Stimulated activated CD4-positive, alpha-beta T cell treated with anti-CD3 and anti-CD28 coated beads, Interleukin-1b, Interleukin-23, amount 100 ng/mL, for 24 hours (primary cell): ENCODE data around the gene KASH5.

Experiments
- DNase-seq, 4 experiments: peaks; one replicate each; pipeline ENCODE4 v3.0.0-alpha.2; 2020; ENCODE audit warnings: low read depth in 4 of 4, low spot score in 1 of 4

The KASH5 gene

GRCh38 chr19:49420227-49420626 lies 32.2 kb downstream of the KASH5 start:
- DNase-seq: no peak

- DNase-seq: no peak
These were observed 33.2 kb downstream of the KASH5 start for GRCh38 chr19:49421039-49421877.

- no peak for DNase-seq
These were observed 33.8 kb downstream of the KASH5 start for GRCh38 chr19:49421878-49422202.

GRCh38 chr19:49422407-49423070 lies 34.5 kb downstream of the KASH5 start:
- no peak for DNase-seq

- DNase-seq: no peak
These were observed 35.3 kb downstream of the KASH5 start, which contains the start of gene PTH2 for GRCh38 chr19:49423071-49423984. PTH2 (minus strand) TSS chr19:49423441; CDS start chr19:49423339, 102 bp downstream.

GRCh38 chr19:49423985-49424303 lies 35.9 kb downstream of the KASH5 start:
- DNase-seq: no peak

- DNase-seq: no peak
These were observed 37.1 kb downstream of the KASH5 start, which contains the start of gene GFY for GRCh38 chr19:49425178-49425577. GFY (plus strand) TSS chr19:49425388; CDS start chr19:49426431, 1,043 bp downstream.

GRCh38 chr19:49425922-49426592 lies 38.0 kb downstream of the KASH5 start:
- DNase-seq: no peak

GRCh38 chr19:49427339-49427738 lies 39.3 kb downstream of the KASH5 start:
- no peak for DNase-seq

GRCh38 chr19:49427855-49428546 lies 40.0 kb downstream of the KASH5 start:
- no peak for DNase-seq

- DNase-seq: no peak
These were observed 40.8 kb downstream of the KASH5 start for GRCh38 chr19:49428547-49429451.

GRCh38 chr19:49430172-49430677 lies 42.2 kb downstream of the KASH5 start:
- no peak for DNase-seq

GRCh38 chr19:49430678-49431329 lies 42.8 kb downstream of the KASH5 start:
- DNase-seq: no peak

GRCh38 chr19:49431330-49431749 lies 43.3 kb downstream of the KASH5 start:
- DNase-seq: no peak

GRCh38 chr19:49432141-49433073 lies 44.4 kb downstream of the KASH5 start:
- no peak for DNase-seq

- DNase-seq: no peak
These were observed 45.3 kb downstream of the KASH5 start for GRCh38 chr19:49433240-49433901.
